T-helper 1 cell treated with Interleukin-12 subunit alpha and Interleukin-12 subunit beta and Interleukin-4 antibody, amounts not matched to agents 30 μg/mL and 1 μg/mL, for 36 hours (primary cell): ENCODE data around the gene PKLR.
A peak's percentile ranks its signal among the peaks of the same experiment; 100 is the strongest.

Experiments used
- H3K27ac Mint-ChIP-seq: one replicate; pipeline ENCODE4 v1.8.0; 2021; ENCODE audit warnings: mild to moderate bottlenecking, mixed read lengths
- H3K27me3 Mint-ChIP-seq: one replicate; pipeline ENCODE4 v1.8.0; 2021; ENCODE audit warnings: low read depth, mixed read lengths
- H3K36me3 Mint-ChIP-seq: one replicate; pipeline ENCODE4 v1.8.0; 2021; ENCODE audit warnings: low read depth, mixed read lengths
- H3K4me1 Mint-ChIP-seq: one replicate; pipeline ENCODE4 v1.8.0; 2021; ENCODE audit warnings: low read depth, mixed read lengths
- H3K4me3 Mint-ChIP-seq: one replicate; pipeline ENCODE4 v1.8.0; 2021; ENCODE audit warnings: mild to moderate bottlenecking, moderate library complexity, mixed read lengths
- H3K9me3 Mint-ChIP-seq: one replicate; pipeline ENCODE4 v1.8.0; 2021; ENCODE audit warnings: mixed read lengths

PKLR gene

GRCh38 chr1:155282488-155283091, 18.6 kb downstream of the PKLR start:
- Mint-ChIP-seq H3K27ac (no peak overlapping the region), H3K36me3 (no peaks in the 10 kb centered on the region), H3K9me3 (no peaks in the 10 kb centered on the region), H3K4me1 (peaks cover 4% of the 10 kb centered on the region), H3K27me3 (peaks cover 5% of the 10 kb centered on the region), H3K4me3 (no peak overlapping the region)

- no peaks in the 10 kb centered on the region for H3K9me3 Mint-ChIP-seq
- no peaks in the 10 kb centered on the region for H3K36me3 Mint-ChIP-seq
- no peak overlapping the region for H3K4me3 Mint-ChIP-seq
- peaks cover 5% of the 10 kb centered on the region for H3K27me3 Mint-ChIP-seq
- H3K27ac Mint-ChIP-seq, result no peak overlapping the region
- H3K4me1 Mint-ChIP-seq, result peaks cover 17% of the 10 kb centered on the region
Observed at GRCh38 chr1:155279268-155279667, 22.0 kb downstream of the PKLR start.

- H3K9me3 Mint-ChIP-seq, result no peaks in the 10 kb centered on the region
- H3K36me3 Mint-ChIP-seq, result no peaks in the 10 kb centered on the region
- H3K27me3 Mint-ChIP-seq, result peaks cover 5% of the 10 kb centered on the region
- H3K4me1 Mint-ChIP-seq, result peaks cover 19% of the 10 kb centered on the region
- no peak overlapping the region for H3K27ac Mint-ChIP-seq
- peak overlapping the region; percentile 74 for H3K4me3 Mint-ChIP-seq
Observed at GRCh38 chr1:155278689-155279160, 22.5 kb downstream of the PKLR start.

GRCh38 chr1:155277902-155278688, 23.1 kb downstream of the PKLR start:
- H3K4me3 Mint-ChIP-seq, result peak overlapping the region; percentile 28
- no peaks in the 10 kb centered on the region for H3K36me3 Mint-ChIP-seq

GRCh38 chr1:155277070-155277901, 24.0 kb downstream of the PKLR start, which contains the start of gene HCN3:
HCN3 (plus strand) TSS chr1:155277463; CDS start chr1:155277591, 128 bp downstream.
- H3K9me3 Mint-ChIP-seq, result no peaks in the 10 kb centered on the region
- peaks cover 28% of the 10 kb centered on the region for H3K4me1 Mint-ChIP-seq
- peaks cover 5% of the 10 kb centered on the region for H3K27me3 Mint-ChIP-seq
- peaks cover 5% of the 10 kb centered on the region for H3K36me3 Mint-ChIP-seq
- peak within 1 kb of the TSS; percentile 80 for H3K4me3 Mint-ChIP-seq
- peak within 1 kb of the TSS; percentile 26 for H3K27ac Mint-ChIP-seq

More at GRCh38 chr1:155277902-155278688, 23.1 kb downstream of the PKLR start:
- H3K4me1 Mint-ChIP-seq, result peaks cover 22% of the 10 kb centered on the region
- no peak overlapping the region for H3K27ac Mint-ChIP-seq
- peaks cover 5% of the 10 kb centered on the region for H3K27me3 Mint-ChIP-seq
- no peaks in the 10 kb centered on the region for H3K9me3 Mint-ChIP-seq

- H3K27ac Mint-ChIP-seq, result peak within 1 kb of the TSS; percentile 92
- H3K27me3 Mint-ChIP-seq, result no peaks in the 10 kb centered on the region
- peaks cover 25% of the 10 kb centered on the region for H3K36me3 Mint-ChIP-seq
- peak within 1 kb of the TSS; percentile 97 for H3K4me3 Mint-ChIP-seq
- H3K4me1 Mint-ChIP-seq, result peaks cover 38% of the 10 kb centered on the region
- no peaks in the 10 kb centered on the region for H3K9me3 Mint-ChIP-seq
Observed at GRCh38 chr1:155273343-155274245, 27.6 kb downstream of the PKLR start, which contains the start of gene CLK2. CLK2 (minus strand) TSS chr1:155273504; CDS start chr1:155270977, 2,527 bp downstream.

GRCh38 chr1:155272466-155273342, 28.5 kb downstream of the PKLR start:
- no peaks in the 10 kb centered on the region for H3K27me3 Mint-ChIP-seq
- peaks cover 30% of the 10 kb centered on the region for H3K36me3 Mint-ChIP-seq
- peaks cover 35% of the 10 kb centered on the region for H3K4me1 Mint-ChIP-seq
- peak overlapping the region; percentile 92 for H3K27ac Mint-ChIP-seq
- H3K9me3 Mint-ChIP-seq, result no peaks in the 10 kb centered on the region
- H3K4me3 Mint-ChIP-seq, result peak overlapping the region; percentile 97

- no peaks in the 10 kb centered on the region for H3K27me3 Mint-ChIP-seq
- no peaks in the 10 kb centered on the region for H3K9me3 Mint-ChIP-seq
- H3K4me1 Mint-ChIP-seq, result peaks cover 24% of the 10 kb centered on the region
- H3K27ac Mint-ChIP-seq, result no peak overlapping the region
- peaks cover 54% of the 10 kb centered on the region for H3K36me3 Mint-ChIP-seq
- no peak overlapping the region for H3K4me3 Mint-ChIP-seq
Observed at GRCh38 chr1:155269381-155269780, 31.9 kb downstream of the PKLR start.

- peaks cover 23% of the 10 kb centered on the region for H3K4me1 Mint-ChIP-seq
- no peak overlapping the region for H3K4me3 Mint-ChIP-seq
- no peak overlapping the region for H3K27ac Mint-ChIP-seq
- H3K36me3 Mint-ChIP-seq, result peaks cover 60% of the 10 kb centered on the region
- no peaks in the 10 kb centered on the region for H3K9me3 Mint-ChIP-seq
- H3K27me3 Mint-ChIP-seq, result no peaks in the 10 kb centered on the region
Observed at GRCh38 chr1:155268630-155269029, 32.6 kb downstream of the PKLR start.

- H3K4me3 Mint-ChIP-seq, result no peak overlapping the region
- H3K9me3 Mint-ChIP-seq, result no peaks in the 10 kb centered on the region
- peaks cover 64% of the 10 kb centered on the region for H3K36me3 Mint-ChIP-seq
- H3K27ac Mint-ChIP-seq, result no peak overlapping the region
- H3K27me3 Mint-ChIP-seq, result no peaks in the 10 kb centered on the region
- peaks cover 27% of the 10 kb centered on the region for H3K4me1 Mint-ChIP-seq
Observed at GRCh38 chr1:155267373-155267772, 33.9 kb downstream of the PKLR start.

- H3K36me3 Mint-ChIP-seq, result peaks cover 64% of the 10 kb centered on the region
- H3K4me1 Mint-ChIP-seq, result peaks cover 28% of the 10 kb centered on the region
- no peaks in the 10 kb centered on the region for H3K9me3 Mint-ChIP-seq
- no peaks in the 10 kb centered on the region for H3K27me3 Mint-ChIP-seq
- H3K4me3 Mint-ChIP-seq, result no peak overlapping the region
- no peak overlapping the region for H3K27ac Mint-ChIP-seq
Observed at GRCh38 chr1:155266553-155266952, 34.7 kb downstream of the PKLR start.

- peaks cover 31% of the 10 kb centered on the region for H3K4me1 Mint-ChIP-seq
- no peaks in the 10 kb centered on the region for H3K9me3 Mint-ChIP-seq
- no peaks in the 10 kb centered on the region for H3K27me3 Mint-ChIP-seq
- H3K4me3 Mint-ChIP-seq, result peak overlapping the region; percentile 60
- H3K36me3 Mint-ChIP-seq, result peaks cover 61% of the 10 kb centered on the region
- peak overlapping the region; percentile 36 for H3K27ac Mint-ChIP-seq
Observed at GRCh38 chr1:155263067-155263466, 38.2 kb downstream of the PKLR start.
